HepG2 (cell line): ENCODE data around the gene APOC1. TPM values are rescaled to one million over a fixed set of nuclear protein-coding genes. Genes with fewer than 3 reads are reported as not detected.

ENCODE experiments used
- ARNT2 ChIP-seq: sonication (generic); formaldehyde crosslinking; IDR thresholded peaks from 2 replicates; pipeline ENCODE4 v1.8.0; 2022; ENCODE audit warnings: mild to moderate bottlenecking, low read depth, missing genetic modification reagents, moderate library complexity
- ASH2L ChIP-seq: fragments of 300-600, 200-600 bp; sonication (generic); IDR thresholded peaks from 2 replicates; pipeline ENCODE4 v1.7.0; 2017; ENCODE audit warnings: low read depth, mild to moderate bottlenecking, moderate library complexity, mixed read lengths, low read length; ENCODE audit not compliant: insufficient read length
- GLMP ChIP-seq: sonication (generic); formaldehyde crosslinking; IDR thresholded peaks from 2 replicates; pipeline ENCODE4 v1.9.0; 2021; ENCODE audit warnings: missing genetic modification reagents, mild to moderate bottlenecking, borderline replicate concordance
- HNF1A ChIP-seq, 2 experiments: sonication (generic) in 1 of 2; formaldehyde crosslinking in 1 of 2; IDR thresholded peaks; 2 replicates each; pipeline versions ENCODE4 v1.4.0 to v1.6.1; 2016 to 2020; ENCODE audit warnings: borderline replicate concordance in 1 of 2, low read depth in 1 of 2, mild to moderate bottlenecking in 1 of 2, missing genetic modification reagents in 1 of 2
- IKZF5 ChIP-seq: IDR thresholded peaks from 2 replicates; pipeline ENCODE4 v1.6.1; 2018; ENCODE audit warnings: missing genetic modification reagents, mild to moderate bottlenecking, missing compliant biosample characterization
- MEF2D ChIP-seq: sonication (generic); formaldehyde crosslinking; IDR thresholded peaks from 2 replicates; pipeline ENCODE4 v1.5.1; 2020; ENCODE audit warnings: mild to moderate bottlenecking, missing genetic modification reagents
- NCOR1 ChIP-seq: fragments of 200-600 bp; sonication (generic); IDR thresholded peaks from 2 replicates; pipeline ENCODE4 v1.7.0; 2017; ENCODE audit warnings: antibody characterized with exemption, low read length, borderline replicate concordance
- NFYB ChIP-seq: sonication (generic); formaldehyde crosslinking; IDR thresholded peaks from 2 replicates; pipeline ENCODE4 v1.4.0; 2020; ENCODE audit warnings: missing genetic modification reagents
- PREB ChIP-seq: sonication (generic); formaldehyde crosslinking; IDR thresholded peaks from 2 replicates; pipeline ENCODE4 v1.4.0; 2020; ENCODE audit warnings: missing genetic modification reagents
- SNAPC4 ChIP-seq: sonication (generic); formaldehyde crosslinking; IDR thresholded peaks from 2 replicates; pipeline ENCODE4 v1.4.0; 2020; ENCODE audit warnings: mild to moderate bottlenecking, missing genetic modification reagents
- THAP11 ChIP-seq: IDR thresholded peaks from 2 replicates; pipeline ENCODE4 v1.6.1; 2016; ENCODE audit warnings: missing biosample characterization, missing genetic modification reagents
- ZBTB21 ChIP-seq: sonication (generic); formaldehyde crosslinking; IDR thresholded peaks from 2 replicates; pipeline ENCODE4 v1.4.0; 2020; ENCODE audit warnings: missing genetic modification reagents
- ZNF556 ChIP-seq: sonication (generic); formaldehyde crosslinking; IDR thresholded peaks from 2 replicates; pipeline ENCODE4 v1.4.0; 2020; ENCODE audit warnings: mild to moderate bottlenecking, missing genetic modification reagents, borderline replicate concordance
- ZNF766 ChIP-seq: sonication (generic); formaldehyde crosslinking; IDR thresholded peaks from 2 replicates; pipeline ENCODE4 v1.5.0; 2020; ENCODE audit warnings: missing genetic modification reagents, borderline replicate concordance
- polyA plus RNA-seq, 8 experiments: library from polyadenylated mRNA; depleted of rRNA in 3 of 8; stranded (reverse) in 7 of 8; unstranded in 1 of 8; fragments of >200 nt; fragmentation: Illumina TruSeq in 4 of 8; extraction: Trizol in 4 of 8; gene quantifications; 2 replicates each; pipeline versions ENCODE4 v1.2.1 to v1.2.3, GENCODE V29; 2011 to 2016; ENCODE audit warnings: low read depth in 4 of 8, missing spikeins in 1 of 8, mixed read lengths in 1 of 8; ENCODE audit not compliant: insufficient read depth in 1 of 8
- total RNA-seq, 5 experiments: library from RNA; depleted of rRNA; stranded (reverse); fragments of >200 nt; fragmentation: Illumina TruSeq; extraction: Trizol; gene quantifications; 2 replicates each; pipeline ENCODE4 v1.2.3, GENCODE V29; 2016; ENCODE audit warnings: low read depth in 1 of 5

Gene APOC1
- total and polyA plus RNA-seq, 2 of the 13 experiments (the other 11 are each of a cell fraction or from before 2014, with no cell fraction given): 600 to 1,235 TPM

- TF ChIP-seq ZBTB21 (CRISPR knock-in tag) (no peak), PREB (CRISPR knock-in tag) (no peak), NCOR1 (peak; percentile 92), MEF2D (CRISPR knock-in tag) (peak; percentile 60), IKZF5 (CRISPR knock-in tag) (peak; percentile 85), GLMP (no peak), ZNF766 (peak; percentile 66; the same call in 1 of the 2 replicates), NFYB (no peak), ASH2L (peak; percentile 77), THAP11 (peak; percentile 64), ZNF556 (CRISPR knock-in tag) (peak; percentile 81; the same call in 1 of the 2 replicates), SNAPC4 (CRISPR knock-in tag) (peak; percentile 57; the same call in 1 of the 2 replicates), HNF1A (IDR thresholded peaks at IDR 0.05; ENCODE audit: low read depth) (no peak), HNF1A (CRISPR knock-in tag; IDR thresholded peaks at IDR 0.05; ENCODE audit: borderline replicate concordance) (peak; percentile 70; the same call in 1 of the 2 replicates), ARNT2 (peak; percentile 62)
Measured at GRCh38 chr19:44903602-44904425, 10.6 kb upstream of the APOC1 start (continued).
